Measurements from ENCODE around the gene IL21. TPM values are rescaled to one million over a fixed set of nuclear protein-coding genes. Genes with fewer than 3 reads are reported as not detected.

IL21 gene
- total RNA-seq, 2 donors from 2014 or later: not detected

- no peak for TF ChIP-seq CTCF (IDR thresholded peaks at IDR 0.05)
- no peaks in the 10 kb centered on the region for H3K36me3 ChIP-seq
- intact Hi-C loops (cut with DNase I): no loop called here
Observed at GRCh38 chr4:122619611-122620010, 1.3 kb downstream of the IL21 start.

GRCh38 chr4:122617597-122618593 is 3.0 kb downstream of the IL21 start:
- H3K27me3 ChIP-seq: no peaks in the 10 kb centered on the region
- intact Hi-C loops (cut with DNase I): no loop called here
- no peaks in the 10 kb centered on the region for H3K36me3 ChIP-seq
- no peak for TF ChIP-seq CTCF (IDR thresholded peaks at IDR 0.05)
- H3K9me3 ChIP-seq: no peaks in the 10 kb centered on the region
- H3K4me1 ChIP-seq: no peaks in the 10 kb centered on the region
- no peak overlapping the region for H3K9ac ChIP-seq (ENCODE audit: low read depth in 2 of 2, low read length in 2 of 2)
- no peak overlapping the region for H3K4me3 ChIP-seq
- DNase-seq: no peak
- H3K27ac ChIP-seq: no peak overlapping the region

More at GRCh38 chr4:122619611-122620010, 1.3 kb downstream of the IL21 start:
- Histone ChIP-seq H3K27me3 (no peaks in the 10 kb centered on the region), H3K4me1 (no peaks in the 10 kb centered on the region), H3K27ac (no peak overlapping the region), H3K4me3 (no peak overlapping the region), H3K9me3 (no peaks in the 10 kb centered on the region), H3K9ac (ENCODE audit: low read depth in 2 of 2, low read length in 2 of 2) (no peak overlapping the region)
- no peak for DNase-seq

GRCh38 chr4:122616915-122617596 is 3.8 kb downstream of the IL21 start:
- no peak overlapping the region for H3K27ac ChIP-seq
- H3K36me3 ChIP-seq: no peaks in the 10 kb centered on the region
- no peaks in the 10 kb centered on the region for H3K9me3 ChIP-seq
- no peak for TF ChIP-seq CTCF (IDR thresholded peaks at IDR 0.05)
- intact Hi-C loops (cut with DNase I): no loop called here
- DNase-seq: no peak
- no peaks in the 10 kb centered on the region for H3K4me1 ChIP-seq
- no peaks in the 10 kb centered on the region for H3K27me3 ChIP-seq
- no peak overlapping the region for H3K9ac ChIP-seq (ENCODE audit: low read depth in 2 of 2, low read length in 2 of 2)
- H3K4me3 ChIP-seq: no peak overlapping the region

- no peak for TF ChIP-seq CTCF (IDR thresholded peaks at IDR 0.05)
Observed at GRCh38 chr4:122614621-122615020, 6.2 kb downstream of the IL21 start.

GRCh38 chr4:122612540-122612939 is 8.3 kb downstream of the IL21 start:
- no peak overlapping the region for H3K4me3 ChIP-seq
- no peaks in the 10 kb centered on the region for H3K36me3 ChIP-seq
- intact Hi-C loops (cut with DNase I): no loop called here
- no peak overlapping the region for H3K9ac ChIP-seq (ENCODE audit: low read depth in 2 of 2, low read length in 2 of 2)
- H3K27me3 ChIP-seq: no peaks in the 10 kb centered on the region
- no peak for DNase-seq
- H3K4me1 ChIP-seq: no peaks in the 10 kb centered on the region
- no peaks in the 10 kb centered on the region for H3K9me3 ChIP-seq
- H3K27ac ChIP-seq: no peak overlapping the region
- no peak for TF ChIP-seq CTCF (IDR thresholded peaks at IDR 0.05)

More at GRCh38 chr4:122614621-122615020, 6.2 kb downstream of the IL21 start:
- Histone ChIP-seq H3K27me3 (no peaks in the 10 kb centered on the region), H3K27ac (no peak overlapping the region), H3K9ac (ENCODE audit: low read depth in 2 of 2, low read length in 2 of 2) (no peak overlapping the region), H3K4me3 (no peak overlapping the region), H3K4me1 (no peaks in the 10 kb centered on the region), H3K36me3 (no peaks in the 10 kb centered on the region), H3K9me3 (no peaks in the 10 kb centered on the region)
- intact Hi-C loops (cut with DNase I): no loop called here
- no peak for DNase-seq

Data from colonic mucosa (tissue), 4 donors.